HG03039 (cell line): ENCODE results near the gene GRIK3.

Experiments used
- ATAC-seq: cut with Tn5 transposase; IDR thresholded peaks from one replicate; pipeline ENCODE4 v1.9.1; 2021; ENCODE audit warnings: mild to moderate bottlenecking, moderate library complexity; ENCODE audit not compliant: unreplicated experiment

Gene GRIK3

GRCh38 chr1:36982709-36983108, 51.6 kb downstream of the GRIK3 start:
- no peak for ATAC-seq

- ATAC-seq: no peak
Measured at GRCh38 chr1:36981771-36982622, 52.3 kb downstream of the GRIK3 start.

- no peak for ATAC-seq
Measured at GRCh38 chr1:36981126-36981525, 53.2 kb downstream of the GRIK3 start.

GRCh38 chr1:36977731-36978406, 56.4 kb downstream of the GRIK3 start:
- no peak for ATAC-seq

GRCh38 chr1:36975642-36976041, 58.7 kb downstream of the GRIK3 start:
- ATAC-seq: no peak

- no peak for ATAC-seq
Measured at GRCh38 chr1:36973056-36973455, 61.3 kb downstream of the GRIK3 start.

GRCh38 chr1:36971852-36972618, 62.3 kb downstream of the GRIK3 start:
- no peak for ATAC-seq

- ATAC-seq: no peak
Measured at GRCh38 chr1:36968730-36969129, 65.6 kb downstream of the GRIK3 start.

- ATAC-seq: no peak
Measured at GRCh38 chr1:36966242-36966641, 68.1 kb downstream of the GRIK3 start.

GRCh38 chr1:36965275-36966159, 68.8 kb downstream of the GRIK3 start:
- no peak for ATAC-seq

- no peak for ATAC-seq
Measured at GRCh38 chr1:36964830-36965229, 69.5 kb downstream of the GRIK3 start.

GRCh38 chr1:36963006-36963405, 71.3 kb downstream of the GRIK3 start:
- ATAC-seq: no peak

GRCh38 chr1:36961062-36961615, 73.2 kb downstream of the GRIK3 start:
- no peak for ATAC-seq

- ATAC-seq: no peak
Measured at GRCh38 chr1:36956570-36956969, 77.7 kb downstream of the GRIK3 start.

- ATAC-seq: no peak
Measured at GRCh38 chr1:36955016-36955415, 79.3 kb downstream of the GRIK3 start.

GRCh38 chr1:36953061-36953460, 81.3 kb downstream of the GRIK3 start:
- no peak for ATAC-seq

- ATAC-seq: no peak
Measured at GRCh38 chr1:36951761-36952160, 82.6 kb downstream of the GRIK3 start.

- ATAC-seq: no peak
Measured at GRCh38 chr1:36951292-36951750, 83.0 kb downstream of the GRIK3 start.

- no peak for ATAC-seq
Measured at GRCh38 chr1:36950604-36951291, 83.6 kb downstream of the GRIK3 start.

GRCh38 chr1:36948606-36949005, 85.7 kb downstream of the GRIK3 start:
- ATAC-seq: no peak
